Activated naive CD8-positive, alpha-beta T cell treated with anti-CD3 and anti-CD28 coated beads, Interleukin-2, amount 50 U/mL, for 16 hours (primary cell): ENCODE data around the gene MT4.

Experiments used
- DNase-seq: peaks from one replicate; pipeline ENCODE4 v3.0.0-alpha.2; 2020; ENCODE audit warnings: low read depth, low spot score

Gene MT4

DNA sequence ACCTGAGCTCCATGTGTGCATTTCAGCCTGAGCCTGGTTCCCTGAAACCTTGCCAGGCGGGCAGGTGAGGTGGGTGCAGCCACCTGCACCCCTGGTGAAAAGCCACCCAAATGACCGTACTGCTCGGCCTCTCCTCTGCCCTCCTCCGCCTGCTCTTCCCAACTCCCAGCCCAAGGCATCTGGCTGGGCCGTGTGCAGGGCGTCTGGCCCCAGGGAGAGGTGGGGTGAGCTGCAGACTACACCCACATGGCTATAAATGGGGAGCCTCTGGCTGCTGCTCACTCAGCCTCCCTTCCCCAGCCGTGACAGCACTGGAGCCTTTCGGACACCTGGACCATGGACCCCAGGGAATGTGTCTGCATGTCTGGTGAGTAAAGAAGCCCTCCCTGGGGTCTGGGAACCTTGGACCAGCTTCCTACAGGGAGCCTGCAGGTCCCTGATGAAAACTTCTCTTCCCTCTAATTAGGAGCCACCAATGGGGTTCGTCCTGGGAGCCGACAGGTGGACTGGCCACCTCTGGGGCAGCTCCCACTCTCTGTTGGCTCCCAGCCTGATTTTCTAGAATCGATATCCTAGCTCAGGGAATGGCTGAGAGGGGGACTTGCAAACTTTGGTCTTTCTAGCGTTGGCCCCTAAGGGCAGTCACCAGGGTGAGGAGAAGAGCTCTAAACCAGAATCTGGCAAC lies at the start of gene MT4:
TSS of gene MT4 (plus strand) at position 281 of the 685 bp plus-strand sequence. CDS start at position 337, 56 bp downstream.
- DNase-seq: no peak

DNA sequence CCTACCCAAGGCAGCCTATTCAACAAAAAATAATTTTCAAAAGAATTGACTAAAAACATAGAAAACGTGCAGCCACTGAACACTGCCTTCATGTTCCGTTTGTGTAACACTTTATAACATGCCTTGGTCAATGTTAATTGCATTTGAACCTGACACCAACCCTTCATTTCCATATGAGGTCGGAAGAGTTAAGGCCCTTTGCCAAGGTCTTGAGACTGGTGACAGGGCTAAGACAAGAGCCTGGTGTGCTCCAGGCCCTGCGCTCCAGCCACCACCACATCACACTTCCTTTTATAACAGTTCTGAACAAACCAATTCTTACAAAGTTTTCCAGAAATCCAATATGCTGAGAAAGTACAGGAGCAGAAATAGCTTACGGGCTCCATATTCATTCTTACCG lies 49.2 kb upstream of the MT4 start:
- DNase-seq: no peak

DNA sequence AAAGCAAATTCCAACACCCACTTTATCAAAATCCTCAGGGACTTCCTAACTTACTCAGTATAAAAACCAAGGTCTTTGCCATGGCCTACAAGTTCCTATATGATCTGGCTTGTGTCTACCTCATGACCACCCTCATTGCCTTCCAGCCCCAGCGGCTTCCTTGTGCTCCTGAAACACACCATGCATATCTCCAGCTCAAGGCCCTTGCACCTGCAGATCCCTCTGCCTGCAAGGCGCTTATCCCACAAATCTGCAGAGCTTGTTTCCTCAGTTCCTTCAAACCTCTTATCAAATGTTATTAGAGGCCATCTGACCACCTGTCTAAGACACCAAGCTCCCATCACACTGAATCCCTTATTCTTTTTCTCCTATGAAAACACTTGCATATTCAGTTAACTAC lies 47.7 kb upstream of the MT4 start:
- DNase-seq: no peak

GRCh38 chr16:56518425-56518824 lies 46.4 kb upstream of the MT4 start:
- DNase-seq: no peak

DNA sequence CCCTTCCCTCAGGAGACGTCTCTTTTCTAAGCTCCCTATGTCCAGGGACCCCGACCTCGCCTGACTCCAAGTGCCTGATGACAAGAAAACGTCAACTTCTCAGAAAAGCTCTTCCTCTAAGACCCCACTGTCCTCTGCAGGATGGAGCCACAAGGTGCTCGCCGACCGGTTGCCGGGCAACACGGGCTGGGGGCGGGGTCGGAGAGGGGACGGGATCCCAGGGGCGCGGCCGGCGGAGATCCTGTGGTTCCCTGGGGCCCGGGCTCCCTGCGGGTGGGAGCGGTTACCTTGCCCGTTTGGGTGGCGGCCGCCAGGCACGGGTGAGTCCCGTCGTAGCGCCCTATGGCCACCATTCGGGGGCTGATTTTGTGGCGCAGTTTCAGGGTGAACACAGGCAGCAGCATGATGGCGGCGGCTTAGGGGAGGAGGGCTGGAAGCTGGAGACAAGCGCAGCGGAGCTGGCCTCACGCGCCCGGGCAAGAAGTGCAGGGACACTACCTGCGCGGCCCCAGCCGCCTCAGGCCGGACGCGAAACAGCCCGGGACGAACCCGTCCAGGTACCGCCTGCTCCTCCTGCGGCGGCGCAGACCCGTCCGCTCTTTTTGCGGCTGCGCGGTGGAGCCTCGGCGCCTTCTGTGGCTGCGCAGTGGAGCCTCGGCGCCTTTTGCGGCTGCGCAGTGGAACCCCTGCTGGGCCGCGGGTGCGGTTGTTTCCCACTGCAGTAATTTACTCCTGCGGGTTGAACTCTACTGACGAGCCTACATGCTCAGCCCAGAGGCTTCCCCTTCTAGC lies 45.2 kb upstream of the MT4 start, which contains the start of gene BBS2:
TSS of gene BBS2 (minus strand) at position 566 of the 792 bp plus-strand sequence. CDS start at position 404, 162 bp downstream.
- DNase-seq: peak; percentile 88

- no peak for DNase-seq
These were observed 44.7 kb upstream of the MT4 start for GRCh38 chr16:56520251-56520577.

DNA sequence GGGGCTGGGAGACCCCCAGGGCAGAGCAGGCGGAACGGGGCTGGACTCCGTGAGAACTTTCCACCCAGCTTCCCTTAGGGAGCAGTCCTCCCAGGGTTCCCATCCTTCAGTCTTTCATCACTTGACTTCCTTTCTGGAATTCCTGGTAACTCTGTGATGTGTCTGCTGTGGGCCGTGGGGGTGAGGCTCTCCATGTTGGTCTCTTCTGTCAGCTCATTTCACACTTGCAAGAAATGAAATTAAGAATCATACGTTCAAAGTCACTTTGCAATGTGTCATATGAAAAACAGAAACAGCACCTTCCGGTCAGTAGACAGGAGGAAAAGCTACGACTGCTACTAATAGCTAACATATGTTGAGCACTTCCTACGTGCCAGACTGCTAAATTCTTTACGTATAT lies 39.6 kb upstream of the MT4 start:
- DNase-seq: no peak

DNA sequence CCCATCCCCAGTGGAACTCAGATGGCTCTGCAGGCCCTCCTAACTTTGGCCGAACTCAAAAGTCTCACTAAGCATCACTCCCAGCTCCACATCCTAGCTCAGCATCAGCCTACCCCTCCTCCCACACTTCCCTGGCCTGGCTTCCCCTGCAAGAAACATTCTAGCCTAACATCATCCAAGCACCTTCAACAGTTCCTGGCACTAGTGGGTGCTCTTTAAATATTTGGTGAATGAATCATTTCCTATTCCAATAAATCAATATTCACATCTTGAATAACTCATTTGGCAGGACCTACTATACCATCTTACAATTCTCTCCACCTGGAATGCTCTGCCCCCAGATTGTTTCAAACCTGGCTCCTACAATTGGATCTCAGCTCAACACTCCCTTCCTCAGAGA lies 34.0 kb upstream of the MT4 start:
- DNase-seq: no peak

- DNase-seq: no peak
These were observed 32.2 kb upstream of the MT4 start for GRCh38 chr16:56532714-56533113.

GRCh38 chr16:56534847-56535383 lies 30.0 kb upstream of the MT4 start:
- no peak for DNase-seq

- no peak for DNase-seq
These were observed 26.5 kb upstream of the MT4 start for GRCh38 chr16:56538331-56538730.

- no peak for DNase-seq
These were observed 25.2 kb upstream of the MT4 start for GRCh38 chr16:56539656-56540055.

- no peak for DNase-seq
These were observed 22.8 kb upstream of the MT4 start for GRCh38 chr16:56542039-56542438.

DNA sequence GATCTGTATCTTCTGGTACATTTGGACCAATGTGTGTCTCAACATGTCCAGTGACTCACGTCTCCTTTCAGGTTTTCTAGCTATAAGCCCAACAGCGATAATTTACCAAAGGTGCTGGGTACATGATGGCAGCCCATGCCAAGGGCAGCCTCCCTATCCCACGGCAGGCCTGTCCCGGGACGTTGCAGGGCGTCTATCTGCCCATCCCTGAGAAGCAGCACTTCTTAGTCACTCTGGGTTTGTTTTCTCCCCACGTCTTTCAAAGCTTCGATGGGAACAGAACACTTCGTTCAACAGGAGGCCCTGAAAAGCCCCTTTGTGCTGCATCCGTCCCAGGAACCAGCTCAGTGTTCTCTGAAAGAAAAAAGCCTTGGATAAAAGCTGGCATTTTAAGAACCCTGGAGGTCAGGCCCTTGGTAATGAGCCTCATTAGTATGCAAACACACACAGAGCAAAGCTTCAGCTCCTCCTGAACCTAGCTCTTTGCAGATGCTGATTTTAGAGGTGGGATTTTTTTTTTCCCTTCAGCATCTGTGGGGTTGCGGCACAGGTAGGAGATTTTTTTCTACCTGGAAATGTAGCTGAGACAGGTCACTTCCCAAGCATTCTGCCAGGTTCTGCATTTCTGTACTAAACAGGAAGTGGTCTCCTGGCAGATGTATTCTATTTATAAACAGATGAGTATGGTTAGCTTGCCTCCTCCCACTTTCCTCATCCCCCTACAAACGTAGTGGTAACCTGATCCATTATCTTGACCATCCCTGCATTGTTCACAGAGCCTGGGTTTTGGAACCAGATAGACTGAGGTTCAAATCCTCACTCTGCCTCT lies 17.5 kb upstream of the MT4 start:
- DNase-seq: no peak

DNA sequence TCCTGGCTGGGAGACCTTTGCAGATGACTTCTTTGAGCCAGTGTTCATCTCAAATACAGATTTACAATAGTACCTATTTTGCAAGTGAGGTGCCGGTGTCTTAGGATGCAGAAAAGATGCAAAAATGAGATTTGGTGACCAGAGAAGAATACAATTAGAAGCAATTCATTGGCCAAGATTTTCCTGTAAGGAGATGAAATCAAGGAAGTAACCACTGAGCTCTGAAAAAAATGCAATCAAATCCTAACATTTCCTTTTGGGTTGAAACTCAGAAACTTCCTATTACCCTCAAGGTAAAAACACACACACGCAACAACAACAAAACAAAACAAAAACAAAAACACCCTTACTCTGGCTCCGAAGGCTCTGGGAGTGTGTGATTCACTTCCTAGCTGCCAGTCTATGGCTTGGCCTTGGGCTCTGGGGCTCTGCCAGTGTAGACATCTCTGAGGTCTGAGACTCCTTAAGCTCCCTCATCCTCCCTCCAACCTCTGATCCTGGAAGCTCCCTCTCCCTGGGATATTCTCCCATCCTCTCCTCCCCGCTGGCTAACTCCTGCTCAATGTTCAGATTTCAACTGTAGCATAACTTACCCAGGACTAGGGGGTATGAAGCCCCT lies 16.8 kb upstream of the MT4 start:
- DNase-seq: no peak

GRCh38 chr16:56549161-56549560 lies 15.7 kb upstream of the MT4 start:
- no peak for DNase-seq

DNA sequence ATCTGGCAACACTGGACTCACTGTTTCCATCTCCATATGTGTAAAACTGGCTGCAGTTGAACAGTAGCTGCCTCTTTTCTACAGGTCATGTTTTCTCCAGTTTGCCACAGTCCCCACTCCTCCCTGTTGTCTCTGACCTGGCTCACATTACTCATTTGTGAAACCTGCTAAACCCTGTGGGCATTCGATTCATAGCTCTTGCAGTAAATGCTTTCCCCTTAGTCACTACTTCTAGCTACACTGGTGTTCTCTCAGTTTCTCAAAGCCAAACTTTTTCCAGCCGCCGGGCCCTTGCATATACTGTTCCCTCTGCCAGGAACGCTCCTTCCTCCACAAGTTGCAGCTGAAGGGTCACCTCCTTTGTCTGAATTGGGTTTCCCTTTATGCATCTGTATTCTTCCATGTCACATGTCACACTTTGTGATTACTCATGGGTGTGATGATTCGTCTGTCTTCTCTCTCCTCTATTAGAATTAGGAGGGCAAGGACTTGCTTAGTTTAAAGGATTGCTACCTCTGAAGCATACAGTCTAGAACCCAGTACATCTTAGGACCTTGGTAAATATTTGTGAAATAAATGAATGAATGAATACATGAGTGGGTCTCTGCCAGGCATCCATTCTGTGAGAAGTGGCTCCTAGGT lies 15.0 kb upstream of the MT4 start:
- DNase-seq: no peak

DNA sequence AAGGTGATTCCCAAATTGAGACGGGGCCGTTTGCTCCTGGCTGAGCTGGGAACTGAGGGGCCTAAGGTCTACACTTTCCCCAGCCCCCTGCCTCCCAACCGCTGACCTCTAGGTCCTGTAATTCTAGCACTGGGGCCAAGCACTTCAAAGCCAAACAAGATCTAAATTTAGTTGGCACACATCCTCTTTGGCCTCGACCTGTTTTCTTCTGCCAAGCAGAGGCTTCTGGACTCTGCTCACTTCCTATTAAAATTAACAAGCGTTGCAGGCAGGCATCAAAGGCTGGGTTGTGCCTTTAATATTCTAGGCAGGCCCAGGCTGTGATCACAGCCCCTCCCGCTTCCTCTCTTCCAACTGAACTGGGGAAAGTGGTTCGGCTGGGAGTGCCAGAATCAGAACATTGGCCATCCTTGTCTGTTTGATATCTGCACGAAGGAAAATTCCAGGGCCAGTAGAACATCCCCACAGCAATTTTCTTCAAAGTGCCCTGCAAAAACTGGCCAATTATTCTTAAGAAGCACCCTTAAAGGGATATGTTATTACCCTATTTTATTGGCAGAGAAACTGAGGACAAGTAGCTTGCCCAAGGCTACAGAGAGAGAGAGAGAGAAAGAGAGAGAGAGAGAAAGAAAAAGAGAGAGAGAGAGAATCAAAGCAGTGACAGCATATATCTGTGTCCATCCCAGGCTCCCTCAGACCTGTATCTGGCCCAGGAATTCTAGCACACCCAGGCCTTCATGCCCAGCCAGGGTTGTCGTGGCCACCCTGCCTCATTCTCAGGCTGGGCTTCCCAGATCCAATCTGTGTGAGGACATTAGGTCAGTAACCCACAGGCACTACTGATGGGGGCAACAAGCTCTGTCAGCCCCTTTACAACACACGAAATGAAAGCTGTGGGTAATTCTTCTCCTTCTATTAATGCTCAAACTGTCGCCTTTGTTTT lies 12.8 kb upstream of the MT4 start:
- DNase-seq: no peak

- no peak for DNase-seq
These were observed 10.4 kb upstream of the MT4 start for GRCh38 chr16:56554441-56554840.
